NCI-H1092 (cell line): ENCODE results near the gene DBNDD1.
"Not testable (repeated sequence)": the region's sequence is repeated elsewhere in the genome, so short reads cannot be mapped to it uniquely, and the experiment has no call there.

ENCODE experiments used
- DNase-seq: peaks from one replicate; lab custom pipeline; 2025; lab: John Stamatoyannopoulos, UW

Gene DBNDD1

DNA sequence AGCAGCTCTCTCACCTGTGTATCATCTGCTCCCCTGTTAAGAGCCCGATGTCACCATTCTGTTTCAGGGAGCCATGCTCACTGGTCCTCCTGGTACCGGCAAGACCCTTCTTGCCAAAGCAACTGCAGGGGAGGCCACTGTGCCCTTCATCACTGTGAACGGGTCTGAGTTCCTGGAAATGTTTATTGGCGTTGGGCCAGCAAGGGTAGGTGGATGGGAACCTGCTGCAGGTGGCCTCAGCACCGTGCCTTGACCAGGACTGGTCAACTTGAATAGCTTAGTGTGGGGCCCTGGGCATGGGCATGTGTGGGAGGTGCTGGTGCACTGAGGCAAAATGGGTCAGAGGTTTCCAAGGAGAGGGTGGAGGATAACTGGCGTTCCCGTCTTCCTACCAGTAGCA, 28.5 kb downstream of the DBNDD1 start:
- no peak for DNase-seq

DNA sequence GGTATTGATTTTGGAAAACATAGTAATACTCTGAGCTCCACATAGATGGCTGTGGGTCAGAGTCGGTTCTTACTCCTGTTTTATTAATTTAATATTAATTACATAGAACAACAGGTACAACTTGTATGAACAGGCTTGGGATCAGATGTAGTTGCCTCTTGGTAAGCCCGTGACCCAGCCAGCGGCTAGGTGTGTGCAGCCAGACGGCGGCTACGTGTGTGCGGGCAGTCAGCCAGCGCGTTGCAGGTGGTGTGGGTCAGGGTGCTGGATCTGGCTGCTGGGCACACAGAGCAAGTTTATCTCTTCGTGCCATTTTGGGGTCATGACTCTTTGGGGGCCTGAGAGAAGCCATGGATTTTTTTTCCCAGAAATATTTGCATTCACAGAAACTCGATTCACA, 30.3 kb downstream of the DBNDD1 start:
- no peak for DNase-seq

DNA sequence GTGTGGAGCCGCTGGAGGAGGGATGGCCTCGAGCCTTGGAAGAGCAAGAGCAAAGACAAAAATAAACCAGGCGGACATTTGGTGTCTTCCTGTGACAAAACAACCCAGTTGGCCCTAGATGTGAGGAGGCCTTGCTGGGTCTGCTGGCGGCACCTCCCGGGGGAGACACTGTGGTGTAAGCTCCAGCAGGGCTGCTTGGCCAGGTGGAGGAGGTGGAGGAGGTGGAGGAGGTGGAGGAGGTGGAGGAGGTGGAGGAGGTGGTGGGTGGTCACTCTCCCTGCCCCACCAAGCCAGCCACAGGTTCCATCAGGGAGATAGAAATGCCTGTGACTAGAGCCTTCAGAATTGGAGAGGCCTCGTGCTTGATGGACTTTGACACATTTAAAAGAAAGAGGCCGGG, 32.1 kb downstream of the DBNDD1 start:
- no peak for DNase-seq

DNA sequence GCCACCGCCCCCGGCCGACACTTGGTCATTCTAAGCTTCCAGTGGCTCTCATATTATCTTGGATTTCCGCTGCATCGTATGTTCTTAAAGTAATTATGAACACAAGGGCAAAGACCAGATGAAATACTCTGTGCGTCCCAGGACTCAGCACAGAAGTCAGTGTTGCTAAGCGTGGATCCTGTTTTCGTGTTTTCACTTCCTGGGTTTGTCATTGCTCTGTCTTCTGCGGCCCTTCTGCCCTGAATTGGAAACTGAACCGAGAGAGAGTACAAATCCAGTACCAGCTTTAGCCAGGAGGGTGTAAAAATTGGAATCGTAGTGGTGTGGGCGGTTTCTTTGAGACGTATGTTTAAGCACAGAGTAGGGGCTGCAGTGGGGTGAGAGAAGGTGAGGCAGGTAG, 32.7 kb downstream of the DBNDD1 start:
- no peak for DNase-seq

DNA sequence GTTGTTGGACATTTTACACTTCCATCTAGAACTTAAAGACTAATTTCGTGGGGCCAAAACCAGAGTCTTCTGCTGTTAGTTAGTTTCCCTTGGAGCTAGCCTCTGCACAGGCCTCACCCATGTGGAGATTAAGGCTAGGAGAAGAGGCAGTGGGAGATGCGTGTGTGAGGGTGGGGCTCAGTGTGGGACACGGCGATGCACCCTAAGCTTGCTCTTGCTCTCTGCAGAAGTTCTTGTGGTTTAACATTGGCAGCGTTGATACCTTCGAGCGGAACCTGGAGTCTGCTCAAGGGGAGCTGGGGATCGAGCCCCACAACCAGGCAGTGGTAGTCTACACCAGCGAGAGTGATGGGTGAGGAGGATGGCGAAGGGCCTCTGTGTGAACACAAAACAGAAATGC, 34.0 kb downstream of the DBNDD1 start:
- no peak for DNase-seq

DNA sequence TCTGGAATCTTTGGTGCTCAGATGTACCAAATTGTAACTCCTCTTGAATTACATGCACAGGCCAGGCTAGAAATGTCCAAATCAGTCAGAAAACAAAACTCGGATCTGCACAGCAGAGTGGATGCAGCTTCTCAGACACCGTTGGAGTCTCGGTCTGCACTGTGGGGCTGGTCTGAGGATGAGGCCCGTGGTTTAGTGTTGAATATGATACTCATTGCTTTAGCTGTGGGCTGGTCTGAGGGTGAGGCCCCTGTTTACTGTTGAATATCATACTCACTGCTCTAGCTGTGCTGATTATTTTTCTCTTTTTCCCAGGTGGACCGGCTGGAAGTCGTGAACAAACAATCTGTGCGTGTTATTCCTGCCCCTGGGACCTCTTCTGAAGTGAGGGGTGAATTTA, 35.0 kb downstream of the DBNDD1 start:
- no peak for DNase-seq

DNA sequence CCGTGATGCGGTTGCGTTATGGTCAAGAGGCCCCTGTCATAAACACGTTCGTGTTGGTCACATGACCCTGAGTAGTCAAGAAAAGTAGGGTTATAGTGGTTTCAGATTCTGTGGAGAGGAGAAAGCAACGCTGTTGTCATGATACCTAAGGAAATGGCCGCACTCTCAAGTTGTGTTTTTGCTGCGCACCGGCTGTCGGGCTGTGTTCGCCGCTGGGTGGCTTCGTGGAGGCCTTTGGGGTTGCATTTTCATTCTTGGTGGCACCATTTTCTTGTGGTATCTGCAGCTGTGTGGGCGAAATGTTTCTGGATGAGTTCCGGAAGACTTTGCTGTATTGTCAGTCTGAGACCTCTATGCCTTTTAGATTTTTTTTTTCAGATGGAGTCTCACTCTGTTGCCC, 35.7 kb downstream of the DBNDD1 start:
- DNase-seq, result no peak

DNA sequence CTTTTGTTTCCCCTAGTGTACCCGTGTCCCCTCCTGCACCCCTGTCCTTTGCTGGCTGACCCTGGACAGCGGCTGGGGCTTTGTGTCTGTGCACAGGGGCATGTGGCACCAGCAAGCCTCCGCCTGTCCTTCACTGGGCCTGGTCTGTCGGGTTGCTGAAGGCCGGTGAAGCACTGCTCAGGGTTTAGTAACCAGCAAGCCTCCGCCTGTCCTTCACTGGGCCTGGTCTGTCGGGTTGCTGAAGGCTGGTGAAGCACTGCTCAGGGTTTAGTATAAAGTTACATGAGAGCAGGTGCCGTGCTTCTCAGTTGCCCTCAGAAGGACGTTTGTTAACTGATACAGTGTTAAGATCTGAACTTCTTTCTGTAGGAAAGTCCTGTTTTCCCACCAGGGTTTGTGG, 36.9 kb downstream of the DBNDD1 start:
- no peak for DNase-seq

DNA sequence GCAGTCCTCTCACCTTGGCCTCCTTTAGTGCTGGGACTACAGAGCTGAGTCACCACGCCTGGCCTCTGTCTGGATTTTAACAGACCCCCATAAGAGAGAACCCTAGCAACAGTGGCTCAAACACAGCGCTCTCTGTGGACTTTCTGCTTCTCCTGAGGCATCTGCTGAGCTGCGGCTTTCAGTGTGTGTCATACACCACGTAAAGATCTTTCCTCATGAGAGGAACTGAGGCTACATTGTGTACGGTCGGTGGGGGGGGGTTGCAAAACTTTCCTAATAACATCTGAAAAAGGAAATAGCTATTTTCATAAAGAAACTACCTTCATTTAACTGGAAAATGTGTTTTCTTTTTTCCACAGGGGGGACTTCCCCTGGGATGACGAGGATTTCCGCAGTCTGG, 37.8 kb downstream of the DBNDD1 start:
- no peak for DNase-seq

DNA sequence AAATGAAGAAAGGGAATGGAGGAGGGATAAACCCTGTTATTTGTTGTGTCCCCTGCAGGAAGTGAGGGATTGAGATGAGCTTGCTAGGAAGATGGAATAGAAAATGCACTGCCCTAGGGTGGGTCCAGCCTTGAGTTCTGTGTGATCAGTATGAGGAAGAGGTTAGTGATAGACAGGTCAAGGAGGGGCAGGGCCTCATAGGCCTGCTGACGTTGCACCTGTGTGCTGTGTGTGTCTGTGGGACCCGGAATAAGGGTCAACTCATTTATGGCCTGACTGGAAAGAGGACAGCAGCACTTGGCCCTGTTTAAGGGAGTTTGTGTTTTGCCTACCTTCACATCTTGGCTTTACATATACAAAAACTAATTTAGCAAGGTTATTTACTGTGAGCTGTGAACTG, 44.4 kb downstream of the DBNDD1 start:
- DNase-seq, result no peak

DNA sequence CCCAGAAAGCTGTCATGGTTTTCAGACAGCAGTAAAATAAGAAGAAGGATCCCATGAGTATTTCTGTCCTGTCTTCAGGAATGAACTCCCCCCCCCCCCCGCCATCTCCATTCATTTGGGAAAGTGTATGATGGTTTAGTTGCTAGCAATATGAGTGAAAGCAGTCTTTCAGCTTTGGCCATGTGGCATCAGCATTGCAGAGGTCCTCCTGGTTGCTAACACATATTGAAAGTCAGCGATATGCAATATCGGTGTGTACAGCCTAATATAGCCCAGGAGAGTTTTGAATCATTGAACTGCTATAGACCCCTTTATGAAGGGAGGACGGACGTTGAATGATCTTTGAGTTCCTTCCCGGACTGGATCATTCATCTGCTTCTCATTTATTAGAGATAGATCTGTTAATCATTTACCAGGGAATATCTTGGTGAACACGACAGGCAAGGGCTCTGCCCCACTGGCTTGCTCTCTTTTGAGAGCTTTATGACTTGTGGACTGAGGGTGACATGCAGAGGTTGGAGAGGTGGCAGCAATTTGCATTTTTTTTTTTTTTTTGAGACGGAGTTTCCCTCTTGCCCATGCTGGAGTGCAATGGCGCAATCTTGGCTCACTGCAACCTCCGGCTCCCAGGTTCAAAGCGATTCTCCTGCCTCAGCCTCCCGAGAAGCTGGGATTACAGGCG, 45.5 kb downstream of the DBNDD1 start:
- no peak for DNase-seq

DNA sequence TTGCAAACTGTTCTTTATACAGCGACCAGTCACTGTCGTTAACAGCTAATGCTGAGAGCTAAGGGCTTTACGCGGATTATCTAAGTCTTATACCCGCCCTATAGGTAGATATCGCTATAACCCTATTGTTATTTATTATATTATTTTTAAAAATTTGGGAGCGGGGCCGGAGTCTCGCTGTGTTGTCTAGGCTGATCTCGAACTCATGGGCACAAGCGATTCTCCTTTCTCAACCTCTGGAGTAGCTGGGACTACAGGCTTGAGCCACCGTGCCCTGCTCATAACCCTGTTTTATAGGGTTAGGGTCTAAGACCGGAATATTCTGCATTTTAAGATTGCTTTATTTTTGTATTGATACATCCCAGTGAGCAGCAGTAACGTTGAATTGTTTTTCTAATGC, 46.0 kb downstream of the DBNDD1 start:
- no peak for DNase-seq

DNA sequence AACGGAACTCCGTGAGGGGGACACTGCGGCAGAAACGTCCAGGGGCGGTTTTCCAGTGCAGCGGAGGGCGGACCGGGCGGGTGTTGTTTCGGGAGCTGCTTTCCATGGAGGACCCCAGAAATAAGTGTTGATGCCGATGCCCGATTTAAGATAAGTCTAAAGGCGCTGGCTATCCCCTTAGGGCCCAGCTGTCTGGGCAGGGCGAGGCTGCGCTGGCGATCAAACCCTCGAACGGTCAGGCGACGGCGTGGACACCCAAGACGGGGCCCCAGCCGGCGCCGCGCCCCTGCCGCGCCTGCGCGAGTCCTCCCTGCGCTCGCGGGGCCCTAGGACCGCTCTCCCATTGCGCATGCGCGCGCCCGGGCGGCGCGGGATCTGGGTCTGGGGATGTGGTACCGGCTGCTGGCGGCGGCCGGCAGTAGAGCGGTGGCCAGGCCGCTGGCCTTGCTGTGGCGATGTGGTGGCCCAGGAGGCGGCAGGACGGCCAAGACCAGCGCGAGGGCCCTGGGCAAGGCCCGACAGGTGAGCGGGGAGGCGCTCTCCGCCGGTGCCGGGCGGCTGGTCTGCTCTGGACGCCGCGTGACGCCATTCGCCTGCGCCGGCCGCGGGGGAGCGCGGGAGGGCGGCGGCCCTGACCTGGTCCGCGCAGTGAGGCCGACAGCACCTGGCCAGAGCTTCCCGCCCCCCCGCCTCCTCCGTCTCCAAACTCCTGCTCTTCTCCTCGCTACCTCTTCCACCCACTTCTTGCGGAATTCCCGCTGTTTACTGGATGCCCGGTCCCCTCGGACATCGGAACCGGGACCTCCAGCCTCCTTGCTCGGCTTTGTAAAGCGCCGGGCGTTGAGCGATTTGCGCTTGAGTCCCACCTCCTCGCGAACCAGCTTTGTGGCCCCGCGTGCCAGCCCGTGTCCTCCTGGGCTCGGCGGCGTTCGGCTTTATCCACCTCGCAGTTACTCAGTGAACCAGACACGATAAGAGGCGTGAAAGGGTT, 46.7 kb downstream of the DBNDD1 start:
- peak; percentile 89 for DNase-seq

DNA sequence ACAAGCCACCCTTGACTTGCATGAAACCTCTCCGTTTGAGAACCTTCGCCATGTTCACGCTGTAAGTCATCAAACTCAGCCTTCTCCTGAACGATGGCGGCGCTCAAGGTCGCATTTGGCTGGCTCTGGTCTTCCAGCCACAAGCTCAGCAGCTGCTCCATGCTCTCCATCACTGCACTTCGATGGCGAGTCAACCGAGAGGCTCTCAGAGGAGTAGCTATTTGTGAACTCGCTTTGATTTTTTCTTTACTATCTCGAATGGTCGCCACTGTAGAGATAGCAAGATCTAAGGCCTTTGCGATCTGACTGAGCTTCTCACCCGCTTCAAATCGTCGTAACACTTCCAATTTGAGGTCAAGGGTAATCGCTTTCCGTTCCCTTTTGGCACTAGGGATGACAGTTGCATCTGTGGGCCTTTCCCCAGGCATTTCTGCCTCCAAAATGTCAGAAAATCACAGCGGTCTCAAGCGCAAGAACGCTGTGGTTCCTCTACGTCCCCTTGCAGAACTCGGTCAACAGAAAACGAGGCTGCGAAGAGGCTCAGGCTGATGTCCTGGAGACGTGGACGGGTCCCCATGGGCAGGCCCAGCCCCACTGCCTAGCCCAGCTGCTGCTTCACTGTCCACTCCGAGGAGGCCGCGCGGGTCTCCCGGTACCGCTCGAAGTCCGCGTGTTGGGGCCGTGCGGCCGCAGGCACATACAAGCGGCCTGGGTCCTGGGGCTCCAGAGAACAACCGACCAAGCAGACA, 47.6 kb downstream of the DBNDD1 start:
- no peak for DNase-seq

DNA sequence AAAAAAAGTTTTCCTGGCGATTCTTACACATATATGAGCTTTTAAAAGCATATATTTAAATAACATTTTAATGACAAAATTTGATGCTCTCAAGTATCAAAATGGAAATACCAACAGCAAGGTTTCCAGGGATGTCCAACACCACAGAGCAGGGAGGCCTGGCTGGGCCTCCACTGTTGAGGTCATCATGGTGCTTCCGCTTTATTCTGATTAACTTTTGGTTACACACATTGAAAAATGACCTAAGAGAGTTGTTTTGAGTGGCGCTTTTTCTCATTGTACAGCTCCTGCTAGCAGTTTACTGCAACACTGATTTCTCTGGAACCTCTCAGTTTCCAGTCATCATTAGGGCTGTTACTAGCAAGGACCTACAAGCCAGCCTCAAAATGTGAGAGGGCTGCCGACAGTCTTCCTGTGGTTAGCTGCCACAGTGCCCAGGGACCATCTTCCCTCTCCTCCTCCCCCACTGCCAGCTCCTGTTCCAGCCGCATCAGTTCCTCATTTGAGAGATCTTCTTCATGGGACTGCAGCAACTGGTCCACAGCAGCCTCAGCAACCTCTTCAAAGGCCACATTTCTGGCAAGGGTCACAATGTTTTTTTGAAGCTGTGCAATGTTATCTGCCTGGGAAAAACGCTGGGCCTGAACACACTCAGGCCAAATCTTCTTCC, 49.4 kb downstream of the DBNDD1 start:
- DNase-seq, result no peak

DNA sequence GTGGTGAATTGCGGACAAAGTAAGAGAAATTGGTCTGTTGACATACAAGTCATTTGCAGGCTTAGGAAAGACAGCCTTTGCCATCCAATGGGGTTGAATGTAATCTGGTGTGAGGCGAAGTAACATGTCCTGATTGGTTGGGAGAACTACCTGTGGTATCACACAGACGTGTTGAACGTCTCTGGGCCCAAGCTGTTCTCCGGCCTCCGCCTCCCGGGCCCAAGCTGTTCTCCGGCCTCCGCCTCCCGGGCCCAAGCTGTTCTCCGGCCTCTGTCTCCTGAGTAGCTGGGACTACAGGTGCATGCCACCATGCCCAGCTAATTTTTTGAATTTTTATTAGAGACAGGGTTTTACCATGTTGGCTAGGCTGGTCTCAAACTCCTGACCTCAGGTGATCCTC, 51.2 kb downstream of the DBNDD1 start:
- not testable (repeated sequence) for DNase-seq

DNA sequence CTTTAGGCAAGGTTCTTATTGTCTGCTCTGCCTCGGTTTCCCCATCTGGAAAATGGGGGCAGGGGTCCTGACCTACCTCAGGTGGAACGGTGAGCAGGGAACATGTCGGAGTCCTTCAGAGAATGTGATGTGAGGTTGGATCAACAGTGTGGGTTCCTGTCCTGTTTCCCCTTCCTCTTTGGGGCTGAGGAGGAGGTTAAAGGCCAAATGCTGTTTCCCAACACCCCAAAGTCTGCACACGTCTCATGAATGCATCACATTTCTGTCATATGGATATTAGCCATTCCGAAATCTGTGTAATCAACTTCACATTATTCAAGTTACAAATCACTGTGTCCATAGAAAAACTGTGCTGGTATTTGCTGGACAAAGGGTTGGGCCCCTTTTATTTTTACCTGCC, 51.8 kb downstream of the DBNDD1 start:
- DNase-seq, result not testable (repeated sequence)

DNA sequence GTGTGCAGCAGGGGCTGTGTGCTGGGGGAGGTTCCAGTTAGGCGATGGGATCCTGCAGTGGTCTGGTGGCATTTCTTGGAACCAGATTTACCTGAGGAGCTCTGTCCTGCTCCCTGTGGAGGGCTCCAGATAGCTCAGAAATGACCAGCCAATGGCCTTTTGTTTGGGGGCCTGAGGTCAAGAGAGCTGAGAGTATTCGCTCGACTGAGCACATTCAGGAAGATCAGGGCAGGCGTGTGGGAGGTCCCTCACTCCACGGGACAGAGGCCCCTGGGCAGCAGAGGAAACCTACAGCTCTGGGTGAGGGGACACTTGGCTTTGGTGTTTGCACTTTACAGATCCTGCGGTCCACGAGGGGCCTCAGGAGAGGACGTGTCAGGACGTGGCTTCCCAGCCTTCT, 52.5 kb downstream of the DBNDD1 start:
- DNase-seq, result no peak

DNA sequence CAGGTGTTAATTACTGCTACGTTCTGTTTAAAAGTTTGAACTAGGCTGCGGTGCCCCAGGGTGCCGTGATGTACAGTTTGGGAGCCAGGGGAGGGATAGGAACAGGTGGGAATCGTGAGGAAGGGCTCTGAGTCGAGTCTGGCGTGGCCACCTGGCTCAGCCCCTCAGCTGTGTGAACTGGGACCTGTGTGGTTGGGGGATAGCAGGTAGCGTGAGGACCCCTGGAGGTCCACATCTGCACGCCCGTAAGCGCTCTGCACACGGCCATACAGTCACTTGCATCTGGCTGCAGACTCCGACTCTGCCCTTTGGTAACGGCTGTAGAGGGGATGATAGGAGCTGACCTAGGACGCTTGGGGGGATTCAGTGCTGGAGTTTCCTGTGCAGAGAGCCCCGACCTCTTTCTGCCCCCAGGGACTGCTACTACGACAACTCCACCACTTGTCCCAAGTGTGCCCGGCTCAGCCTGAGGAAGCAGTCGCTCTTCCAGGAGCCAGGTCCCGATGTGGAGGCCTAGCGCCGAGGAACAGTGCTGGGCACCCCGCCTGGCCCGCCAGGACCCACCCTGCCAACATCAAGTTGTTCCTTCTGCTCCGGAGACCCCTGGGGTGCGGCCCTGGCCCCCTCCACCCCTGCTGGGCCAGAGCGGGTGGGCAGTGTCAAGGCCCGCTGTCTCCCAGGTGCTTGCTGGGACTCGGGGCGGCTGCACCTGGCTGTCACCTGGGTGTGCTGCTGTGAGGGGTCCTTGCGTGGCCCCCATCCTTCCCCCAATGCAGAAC, 53.6 kb downstream of the DBNDD1 start:
- DNase-seq, result no peak

DNA sequence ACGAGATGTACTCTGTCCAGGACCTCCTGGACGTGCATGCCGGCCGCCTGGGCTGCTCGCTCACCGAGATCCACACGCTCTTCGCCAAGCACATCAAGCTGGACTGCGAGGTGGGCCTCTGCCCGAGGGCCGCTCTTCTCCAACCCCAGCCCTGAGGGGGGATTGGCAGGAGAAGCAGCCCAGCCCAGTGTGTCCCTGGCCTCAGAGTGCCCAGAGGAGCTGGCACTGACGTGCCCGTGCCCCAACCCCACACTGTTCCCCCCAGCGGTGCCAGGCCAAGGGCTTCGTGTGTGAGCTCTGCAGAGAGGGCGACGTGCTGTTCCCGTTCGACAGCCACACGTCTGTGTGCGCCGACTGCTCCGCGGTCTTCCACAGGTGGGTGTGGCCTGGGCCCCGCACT, 55.1 kb downstream of the DBNDD1 start:
- no peak for DNase-seq

DNA sequence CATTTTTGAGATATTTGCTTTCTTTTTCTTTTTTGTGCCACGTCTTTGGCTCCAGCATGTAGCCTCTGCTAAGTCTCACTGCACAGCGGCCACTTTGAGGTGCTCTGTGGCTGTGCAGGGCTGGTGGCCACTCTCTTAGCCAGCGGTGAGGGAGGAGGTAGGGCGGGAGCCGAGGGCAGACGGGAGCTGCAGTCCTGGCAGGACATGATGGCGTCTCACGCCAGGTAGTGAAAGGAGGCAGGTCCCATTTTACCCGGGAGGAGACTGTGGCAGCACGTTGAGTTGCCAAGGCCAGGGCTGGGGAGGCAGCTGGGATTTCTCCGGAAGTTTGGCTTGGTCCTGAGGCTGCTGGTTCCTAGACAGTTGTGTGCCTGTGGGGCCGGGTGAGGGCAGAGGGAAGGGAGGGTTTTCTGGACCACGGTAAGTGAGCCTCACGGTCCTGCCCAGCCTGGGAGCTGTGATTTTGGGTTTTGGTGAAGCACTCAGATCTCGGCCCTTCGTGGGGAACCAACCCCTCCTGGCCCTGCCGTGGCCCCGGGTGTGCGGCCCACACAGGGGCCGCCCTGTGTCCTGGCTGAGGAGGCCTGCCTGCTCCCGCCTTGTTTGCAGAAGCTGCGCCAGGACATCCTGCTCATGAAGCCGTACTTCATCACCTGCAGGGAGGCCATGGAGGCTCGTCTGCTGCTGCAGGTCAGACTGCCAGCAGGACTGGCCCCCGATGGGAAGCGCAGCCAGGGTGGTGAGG, 56.3 kb downstream of the DBNDD1 start:
- no peak for DNase-seq
